IMR-90 (cell line): ENCODE results near the gene STAC. TPM values are rescaled to one million over a fixed set of nuclear protein-coding genes. Genes with fewer than 3 reads are reported as not detected.

Source experiments
- ATAC-seq: fragments of 200-7000 bp; cut with Tn5 transposase; 2 replicates; pipeline ENCODE4 v1.9.1; 2020; ENCODE audit warnings: low read depth, mild to moderate bottlenecking, moderate library complexity
- BruUV-seq: library from RNA; stranded (reverse); fragments of 400-500 nt; replicated peaks from 2 replicates; lab custom pipeline; 2021; lab: Mats Ljungman, UMichigan
- CTCF ChIA-PET: fragments of 300-600 bp; formaldehyde crosslinking; extraction: SDS; loops from one replicate; lab custom pipeline; 2021; ENCODE audit warnings: antibody characterized with exemption; lab: Yijun Ruan, JAX
- POLR2A ChIA-PET: fragments of 300-600 bp; sonication (Branson Sonifier 250); formaldehyde crosslinking; loops from one replicate; lab custom pipeline; 2022; ENCODE audit warnings: antibody characterized with exemption; ENCODE audit not compliant: unreplicated experiment; lab: Charles Lee
- DNase-seq: peaks from one replicate; pipeline ENCODE4 v3.0.0; 2013
- H2AFZ ChIP-seq: replicated peaks from 2 replicates; pipeline ENCODE3; 2013; ENCODE audit warnings: low read length, mild to moderate bottlenecking; ENCODE audit not compliant: poor library complexity
- H2AK5ac ChIP-seq: 2 replicates; pipeline ENCODE4 v1.6.1; 2013; ENCODE audit warnings: low read depth, low read length, inconsistent platforms
- H2AK9ac ChIP-seq: replicated peaks from 2 replicates; pipeline ENCODE3; 2013; ENCODE audit warnings: mild to moderate bottlenecking, low read depth, low read length, moderate library complexity; ENCODE audit not compliant: poor library complexity
- H2BK120ac ChIP-seq: 2 replicates; pipeline ENCODE4 v1.6.1; 2013; ENCODE audit warnings: low read depth, low read length, inconsistent platforms
- H2BK15ac ChIP-seq: 3 replicates; pipeline ENCODE4 v1.6.1; 2013; ENCODE audit warnings: low read depth, low read length, inconsistent platforms
- H2BK20ac ChIP-seq: 2 replicates; pipeline ENCODE4 v1.6.1; 2013; ENCODE audit warnings: low read depth, mild to moderate bottlenecking, inconsistent platforms, low read length, moderate library complexity
- H2BK5ac ChIP-seq: 2 replicates; pipeline ENCODE4 v1.6.1; 2013; ENCODE audit warnings: mild to moderate bottlenecking, low read depth, low read length, inconsistent platforms; ENCODE audit not compliant: poor library complexity, severe bottlenecking
- H3K14ac ChIP-seq: replicated peaks from 2 replicates; pipeline ENCODE4 v1.6.1; 2013; ENCODE audit warnings: low read depth, low read length, inconsistent platforms
- H3K18ac ChIP-seq: 2 replicates; pipeline ENCODE4 v1.6.1; 2013; ENCODE audit warnings: low read depth, low read length, control low read depth
- H3K23ac ChIP-seq: 2 replicates; pipeline ENCODE4 v1.6.1; 2013; ENCODE audit warnings: low read depth, low read length, inconsistent platforms
- H3K27ac ChIP-seq: 2 replicates; pipeline ENCODE4 v1.5.1; 2013; ENCODE audit warnings: mild to moderate bottlenecking, control low read depth, low read length; ENCODE audit not compliant: insufficient read depth
- H3K27me3 ChIP-seq: 2 replicates; pipeline ENCODE4 v1.6.1; 2013; ENCODE audit warnings: low read length; ENCODE audit not compliant: control insufficient read depth, insufficient read depth
- H3K36me3 ChIP-seq: 2 replicates; pipeline ENCODE4 v1.6.1; 2013; ENCODE audit warnings: low read length, mixed read lengths; ENCODE audit not compliant: control insufficient read depth, insufficient read depth
- H3K4ac ChIP-seq: 2 replicates; pipeline ENCODE4 v1.6.1; 2013; ENCODE audit warnings: low read depth, low read length, inconsistent platforms
- H3K4me1 ChIP-seq: 2 replicates; pipeline ENCODE4 v1.6.1; 2013; ENCODE audit warnings: low read length, mixed read lengths; ENCODE audit not compliant: control insufficient read depth, insufficient read depth
- H3K4me2 ChIP-seq: 2 replicates; pipeline ENCODE4 v1.6.1; 2013; ENCODE audit warnings: low read depth, mild to moderate bottlenecking, control low read depth, low read length, moderate library complexity
- H3K4me3 ChIP-seq: 2 replicates; pipeline ENCODE4 v1.5.1; 2013; ENCODE audit warnings: low read depth, mild to moderate bottlenecking, control low read depth, low read length, moderate library complexity; ENCODE audit not compliant: insufficient read depth
- H3K56ac ChIP-seq: 2 replicates; pipeline ENCODE4 v1.6.1; 2013; ENCODE audit warnings: low read length, inconsistent platforms; ENCODE audit not compliant: insufficient read depth; ENCODE audit errors: extremely low read depth
- H3K79me1 ChIP-seq, 2 experiments: 2 replicates each; pipeline ENCODE4 v1.6.1; 2013; ENCODE audit warnings: low read length in 2 of 2, inconsistent platforms in 1 of 2, low read depth in 1 of 2
- H3K9ac ChIP-seq: 2 replicates; pipeline ENCODE4 v1.6.1; 2013; ENCODE audit warnings: low read depth, low read length, control low read depth
- H3K9me1 ChIP-seq: 2 replicates; pipeline ENCODE4 v1.6.1; 2013; ENCODE audit warnings: low read length, inconsistent platforms; ENCODE audit not compliant: insufficient read depth
- H3K9me3 ChIP-seq: 2 replicates; pipeline ENCODE4 v1.6.1; 2013; ENCODE audit warnings: low read length; ENCODE audit not compliant: control insufficient read depth, insufficient read depth
- H4K20me1 ChIP-seq: 2 replicates; pipeline ENCODE4 v1.6.1; 2013; ENCODE audit warnings: low read length, inconsistent platforms; ENCODE audit not compliant: insufficient read depth
- H4K5ac ChIP-seq: 2 replicates; pipeline ENCODE4 v1.6.1; 2013; ENCODE audit warnings: mild to moderate bottlenecking, low read depth, low read length, control low read depth
- H4K8ac ChIP-seq, 2 experiments: 2 replicates each; pipeline ENCODE4 v1.6.1; 2013; ENCODE audit warnings: low read depth in 2 of 2, low read length in 2 of 2, control low read depth in 1 of 2, inconsistent platforms in 1 of 2
- H4K91ac ChIP-seq: 2 replicates; pipeline ENCODE4 v1.6.1; 2013; ENCODE audit warnings: low read depth, low read length, inconsistent platforms; ENCODE audit not compliant: insufficient read depth
- BHLHE40 ChIP-seq: fragments of 150-350 bp; IDR thresholded peaks from 2 replicates; pipeline ENCODE4 v1.6.1; 2016; ENCODE audit warnings: mild to moderate bottlenecking, low read depth, low read length
- NFE2L2 ChIP-seq: fragments of 150-350 bp; IDR thresholded peaks from 2 replicates; pipeline ENCODE4 v1.6.1; 2016; ENCODE audit warnings: low read depth, mild to moderate bottlenecking, low read length
- WGBS, 2 experiments: methylation state at CpG; one replicate each; pipeline versions ENCODE4 v1.1.5 to v1.1.7; 2013; ENCODE audit warnings: missing lambda C conversion rate in 2 of 2; ENCODE audit not compliant: insufficient read length in 1 of 2; ENCODE audit errors: extremely low coverage in 2 of 2; 5-methylcytosine and 5-hydroxymethylcytosine counted together
- dilution Hi-C: fragments of 300-500 bp; cut with HindIII; formaldehyde crosslinking; loops from one replicate; pipeline ENCODE4 v1.14.3; 2018; ENCODE audit warnings: low sequenced_read_pairs; ENCODE audit not compliant: unreplicated experiment
- in situ Hi-C: fragments of 300-500 bp; cut with MboI; formaldehyde crosslinking; loops from 3 replicates; pipeline ENCODE4 v1.14.3; 2019; ENCODE audit warnings: low sequenced_read_pairs, inconsistent platforms, mixed read lengths
- intact Hi-C: fragments of 100-400 bp; cut with micrococcal nuclease; formaldehyde crosslinking; loops from 2 replicates; pipeline ENCODE4 v1.10.0; 2022
- polyA plus RNA-seq, 3 experiments: library from polyadenylated mRNA; depleted of rRNA; stranded (reverse); fragments of >200 nt; gene quantifications; 2 replicates each; pipeline ENCODE4 v1.2.3, GENCODE V29; 2012; ENCODE audit warnings: low replicate concordance in 1 of 3
- total RNA-seq: library from RNA; depleted of rRNA; stranded (reverse); fragments of >200 nt; gene quantifications from 2 replicates; pipeline ENCODE4 v1.2.3, GENCODE V29; 2012

STAC gene
- total and polyA plus RNA-seq, 2 of the 4 experiments (the other 2 are of a cell fraction) = 0.19 to 0.36 TPM

DNA sequence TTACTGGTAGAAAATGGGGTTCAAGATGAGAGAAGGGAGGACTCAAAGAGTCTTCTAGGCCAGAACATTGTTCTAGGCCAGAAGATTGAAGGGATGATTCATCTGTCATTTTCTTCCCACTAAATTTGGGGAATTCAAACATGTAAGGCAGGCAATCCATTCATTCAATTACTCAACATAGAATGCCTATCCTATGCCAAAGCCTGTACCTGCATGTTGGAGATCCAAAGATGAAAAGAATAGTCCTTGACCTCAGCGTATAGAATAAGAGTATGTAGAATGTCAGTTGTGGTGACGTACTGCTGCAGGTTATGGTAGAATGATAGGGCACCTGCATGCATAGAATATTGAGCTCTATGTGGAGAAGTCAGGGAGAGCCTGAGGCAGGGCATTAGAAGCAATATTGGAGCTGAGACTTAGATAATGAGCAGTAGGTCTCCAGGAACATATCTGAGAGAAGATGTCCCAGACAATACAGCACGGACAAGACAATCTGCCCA lies 49.7 kb downstream of the STAC start:
- no peak overlapping the region for H2AFZ ChIP-seq
- no peak overlapping the region for H3K9ac ChIP-seq
- H2BK120ac ChIP-seq = no peak overlapping the region
- no peak overlapping the region for H2AK5ac ChIP-seq
- no peak overlapping the region for H3K4me2 ChIP-seq
- H3K9me3 ChIP-seq = no peaks in the 10 kb centered on the region
- no peak overlapping the region for H3K4me3 ChIP-seq
- H4K91ac ChIP-seq = no peak overlapping the region
- no peak overlapping the region for H4K8ac ChIP-seq
- H2BK20ac ChIP-seq = no peak overlapping the region
- no peaks in the 10 kb centered on the region for H3K79me1 ChIP-seq
- H2AK9ac ChIP-seq = no peak overlapping the region
- H4K5ac ChIP-seq = no peak overlapping the region
- H3K18ac ChIP-seq = no peak overlapping the region
- no peaks in the 10 kb centered on the region for H3K9me1 ChIP-seq
- no peak overlapping the region for H3K56ac ChIP-seq
- no peaks in the 10 kb centered on the region for H3K4me1 ChIP-seq
- H3K27me3 ChIP-seq = no peaks in the 10 kb centered on the region
- 47% methylated on average over 2 of the region's 3 CpGs; no CpG with 5 or more reads in 1 of the 2 experiments for WGBS, 2 experiments
- intact Hi-C loops = no loop called here
- no peak overlapping the region for H2BK15ac ChIP-seq
- H3K27ac ChIP-seq = no peak overlapping the region
- ChIA-PET CTCF (no interaction called here), POLR2A (no interaction called here)
- TF ChIP-seq BHLHE40 = no peak
- no peak for TF ChIP-seq NFE2L2
- no peak overlapping the region for H3K4ac ChIP-seq
- no peak overlapping the region for H2BK5ac ChIP-seq
- H3K36me3 ChIP-seq = no peaks in the 10 kb centered on the region
- in situ Hi-C loops = no loop called here
- BruUV-seq = no TSS peak
- ATAC-seq = no peak
- no peak overlapping the region for H3K14ac ChIP-seq
- H3K23ac ChIP-seq = no peak overlapping the region
- dilution Hi-C loops = no loop called here
- no peak for DNase-seq
- no peaks in the 10 kb centered on the region for H4K20me1 ChIP-seq
